ENCODE data around the gene GDF2.

GDF2 gene

DNA sequence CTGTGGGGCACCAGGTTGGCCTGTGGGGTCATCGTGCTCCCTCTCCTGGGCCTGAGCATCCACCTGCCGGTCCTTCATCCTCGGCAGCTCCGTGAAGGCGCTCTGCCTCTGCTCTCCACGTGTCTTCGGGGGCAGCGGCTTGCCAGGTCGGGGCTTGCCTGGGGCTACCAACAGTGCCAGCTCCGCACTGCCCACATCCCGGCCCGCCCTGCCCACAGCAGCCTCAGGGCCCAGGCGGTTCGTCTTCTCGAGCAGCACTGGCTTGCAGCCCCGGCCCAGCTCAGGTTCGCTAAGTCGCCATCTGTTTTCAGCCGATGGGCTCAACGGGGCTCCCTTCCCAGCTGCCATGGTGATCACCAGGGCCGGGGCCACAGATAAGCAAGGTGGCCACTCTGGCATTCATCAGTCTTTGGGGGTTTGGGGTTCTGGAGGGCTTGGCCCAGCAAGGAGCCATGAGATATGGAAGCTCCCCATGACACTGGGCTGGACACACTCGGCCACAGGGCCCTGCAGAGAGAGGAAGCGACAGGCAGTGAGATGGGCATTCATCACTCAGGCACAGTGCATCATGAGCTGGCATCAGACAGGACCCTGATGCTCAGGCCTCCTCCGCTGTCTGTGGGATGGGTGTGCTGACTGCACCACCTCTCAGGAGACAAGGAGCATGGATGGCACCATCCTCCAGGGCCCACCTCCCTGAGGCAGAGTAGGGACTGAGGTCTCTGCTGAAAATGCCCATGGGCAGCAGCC lies 46.4 kb downstream of the GDF2 start:
- TF ChIP-seq, protein P1, sequence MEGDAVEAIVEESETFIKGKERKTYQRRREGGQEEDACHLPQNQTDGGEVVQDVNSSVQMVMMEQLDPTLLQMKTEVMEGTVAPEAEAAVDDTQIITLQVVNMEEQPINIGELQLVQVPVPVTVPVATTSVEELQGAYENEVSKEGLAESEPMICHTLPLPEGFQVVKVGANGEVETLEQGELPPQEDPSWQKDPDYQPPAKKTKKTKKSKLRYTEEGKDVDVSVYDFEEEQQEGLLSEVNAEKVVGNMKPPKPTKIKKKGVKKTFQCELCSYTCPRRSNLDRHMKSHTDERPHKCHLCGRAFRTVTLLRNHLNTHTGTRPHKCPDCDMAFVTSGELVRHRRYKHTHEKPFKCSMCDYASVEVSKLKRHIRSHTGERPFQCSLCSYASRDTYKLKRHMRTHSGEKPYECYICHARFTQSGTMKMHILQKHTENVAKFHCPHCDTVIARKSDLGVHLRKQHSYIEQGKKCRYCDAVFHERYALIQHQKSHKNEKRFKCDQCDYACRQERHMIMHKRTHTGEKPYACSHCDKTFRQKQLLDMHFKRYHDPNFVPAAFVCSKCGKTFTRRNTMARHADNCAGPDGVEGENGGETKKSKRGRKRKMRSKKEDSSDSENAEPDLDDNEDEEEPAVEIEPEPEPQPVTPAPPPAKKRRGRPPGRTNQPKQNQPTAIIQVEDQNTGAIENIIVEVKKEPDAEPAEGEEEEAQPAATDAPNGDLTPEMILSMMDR (IDR thresholded peaks at IDR 0.05; ENCODE audit: borderline replicate concordance, insufficient read depth, low read depth, low read length) = no peak
- no peak overlapping the region for H3K4me3 ChIP-seq (ENCODE audit: low read depth, low read length)

DNA sequence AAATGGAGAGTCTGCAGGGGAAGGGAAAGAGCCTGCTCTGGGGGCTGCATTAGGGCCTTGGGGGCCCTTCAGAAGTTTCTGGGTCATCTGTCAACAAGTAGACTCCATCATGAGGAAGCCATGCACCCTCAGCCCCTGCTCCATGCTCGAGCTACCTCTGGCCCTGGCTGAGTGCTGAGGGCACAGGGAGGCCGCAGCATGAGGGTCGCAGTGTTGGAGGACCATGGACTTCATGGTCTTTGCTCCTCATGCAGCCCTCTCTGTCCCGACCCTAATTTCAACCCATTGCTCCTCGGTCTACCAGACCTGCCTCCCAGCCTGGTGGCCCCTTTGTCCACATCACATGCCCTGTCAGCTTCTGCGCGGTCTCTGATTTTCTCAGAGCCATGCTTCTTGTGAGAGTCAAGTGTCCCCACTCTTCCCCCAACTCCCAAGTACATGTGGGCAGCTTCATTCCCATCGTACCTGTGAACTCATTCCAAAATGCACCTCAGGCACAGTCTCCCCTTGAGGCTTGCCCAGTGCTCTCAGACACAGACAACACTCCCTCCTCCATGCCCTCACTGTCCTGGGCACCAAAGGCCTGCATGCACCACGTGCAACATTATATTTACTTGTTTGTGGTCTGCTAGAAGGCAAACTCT lies 47.1 kb downstream of the GDF2 start:
- H3K4me3 ChIP-seq (ENCODE audit: low read depth, low read length) = no peak overlapping the region
- TF ChIP-seq, protein P1 (IDR thresholded peaks at IDR 0.05; ENCODE audit: borderline replicate concordance, insufficient read depth, low read depth, low read length) = no peak

DNA sequence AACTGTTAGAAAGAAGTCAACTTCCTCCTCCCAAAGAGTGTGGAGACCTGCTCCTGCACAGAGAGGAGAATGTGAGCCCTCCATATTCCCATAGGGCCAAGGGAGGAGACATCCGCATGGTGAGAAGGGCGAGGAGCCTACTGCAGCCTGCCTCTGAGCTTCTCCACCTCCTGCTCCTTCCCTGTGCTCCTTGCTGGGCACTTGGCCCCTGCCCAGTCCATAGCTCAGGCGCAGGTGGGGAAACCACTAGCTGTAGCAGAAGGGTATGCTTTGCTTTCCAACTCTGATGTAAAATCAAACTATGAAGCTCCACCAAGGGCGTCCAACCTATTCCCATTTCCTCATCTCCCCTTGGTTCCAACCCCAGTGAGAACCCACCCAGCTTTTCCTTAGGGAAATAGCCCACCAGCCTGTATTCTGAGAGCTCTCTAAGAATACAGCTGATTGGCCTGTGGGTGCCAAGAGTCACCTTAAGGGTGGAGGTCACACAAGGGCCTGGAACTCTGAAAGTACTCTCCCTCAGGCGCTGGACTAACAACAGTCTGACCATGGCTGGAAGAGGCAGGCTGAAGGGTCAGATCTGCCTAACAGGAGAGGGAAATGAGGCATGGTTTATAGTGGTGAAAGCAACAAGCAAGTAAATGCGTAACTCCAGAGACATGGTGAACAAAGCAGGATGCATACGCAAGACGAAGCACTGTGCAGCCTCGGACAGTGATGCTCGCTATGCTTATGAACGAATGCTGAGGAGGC lies 47.9 kb downstream of the GDF2 start:
- TF ChIP-seq, protein P1 (IDR thresholded peaks at IDR 0.05; ENCODE audit: borderline replicate concordance, insufficient read depth, low read depth, low read length) = no peak
- H3K4me3 ChIP-seq (ENCODE audit: low read depth, low read length) = no peak overlapping the region

DNA sequence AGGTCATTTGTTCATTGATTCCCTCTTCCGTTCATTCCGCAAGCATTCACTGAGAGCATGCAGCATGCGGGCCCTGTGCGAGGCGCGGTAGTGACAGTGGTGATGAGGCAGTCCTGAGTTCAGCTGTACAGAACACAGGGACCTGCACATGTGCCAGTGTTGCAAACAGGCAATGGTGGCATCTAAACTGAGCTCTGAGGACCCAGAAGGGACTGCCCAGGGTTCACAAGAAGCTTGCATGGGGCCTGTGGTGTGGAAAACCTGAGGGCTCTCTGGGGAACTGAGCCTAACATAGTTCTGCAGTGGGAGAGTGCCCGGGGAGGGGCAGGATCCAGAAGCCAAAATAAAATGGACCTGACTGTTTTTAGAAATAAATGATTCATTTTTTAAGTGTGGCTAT lies 48.6 kb downstream of the GDF2 start:
- H3K4me3 ChIP-seq (ENCODE audit: low read depth, low read length) = no peak overlapping the region
- TF ChIP-seq, protein P1 (IDR thresholded peaks at IDR 0.05; ENCODE audit: borderline replicate concordance, insufficient read depth, low read depth, low read length) = no peak

DNA sequence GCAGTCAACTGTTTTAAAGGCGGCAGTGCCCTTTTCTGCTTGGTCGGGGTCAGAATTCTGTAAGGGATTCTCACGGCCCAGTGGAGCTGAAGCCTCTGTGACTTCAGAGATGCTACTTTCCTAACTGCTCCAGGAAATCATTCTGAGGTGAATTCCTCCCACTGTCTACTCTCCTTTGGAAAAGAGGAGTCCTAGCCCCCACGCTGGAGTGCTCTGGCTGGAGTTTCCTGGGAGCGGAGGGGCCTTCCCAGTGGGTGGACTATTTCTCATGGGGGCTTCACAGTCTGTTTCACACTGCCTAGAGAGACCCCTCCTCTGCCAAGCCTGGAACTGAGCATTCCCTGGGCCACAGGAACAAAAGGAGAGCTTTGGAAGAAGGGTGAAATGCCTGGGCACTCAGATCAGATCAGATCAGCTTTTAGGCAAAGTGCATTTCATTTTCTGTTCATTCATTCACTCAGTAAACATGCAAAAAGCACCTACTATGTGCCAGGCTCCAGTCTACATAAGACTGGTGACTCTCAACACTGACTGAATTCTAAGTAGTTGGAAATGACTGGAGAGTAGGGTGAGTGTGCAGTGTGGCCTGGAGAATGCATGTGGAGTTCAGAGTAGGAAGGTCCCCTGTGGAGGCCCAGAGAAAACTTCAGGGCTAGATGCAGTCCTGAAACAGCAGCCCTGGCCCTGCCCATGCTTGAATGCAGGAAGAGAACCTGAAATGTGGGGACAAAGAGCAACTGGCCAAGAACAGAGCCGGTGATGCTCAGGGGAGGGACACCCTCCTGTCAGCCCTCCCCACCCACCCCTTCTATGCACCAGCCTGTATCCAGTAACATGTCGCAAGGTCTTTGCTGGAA lies 49.6 kb downstream of the GDF2 start:
- no peak overlapping the region for H3K4me3 ChIP-seq (ENCODE audit: low read depth, low read length)
- TF ChIP-seq, protein P1 (IDR thresholded peaks at IDR 0.05; ENCODE audit: borderline replicate concordance, insufficient read depth, low read depth, low read length) = no peak

DNA sequence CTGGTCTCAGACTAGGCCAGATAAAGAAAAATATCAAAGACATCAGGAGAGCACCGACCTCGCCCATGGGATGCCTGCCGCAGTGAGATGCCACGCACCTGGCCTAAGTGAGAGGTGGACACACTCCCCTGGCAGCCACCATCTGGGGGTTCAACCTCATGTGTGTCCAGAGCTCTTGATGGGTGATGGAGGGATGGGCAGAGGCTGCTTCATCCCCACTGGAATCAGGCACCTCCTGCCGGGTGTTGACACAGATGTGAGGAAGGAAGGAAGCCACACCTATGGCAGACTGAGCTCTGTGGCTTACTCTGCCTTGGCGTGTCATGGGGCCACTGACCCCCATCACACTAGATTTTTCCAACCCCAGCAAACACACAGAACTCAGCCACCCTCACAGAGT lies 50.5 kb downstream of the GDF2 start:
- H3K4me3 ChIP-seq (ENCODE audit: low read depth, low read length) = no peak overlapping the region
- TF ChIP-seq, protein P1 (IDR thresholded peaks at IDR 0.05; ENCODE audit: borderline replicate concordance, insufficient read depth, low read depth, low read length) = no peak
